ENCODE measurements around the gene APBB1. TPM values are rescaled to one million over a fixed set of nuclear protein-coding genes. Genes with fewer than 3 reads are reported as not detected.

The APBB1 gene
- polyA plus RNA-seq, 1 donor: 27.6 TPM

GRCh38 chr11:6418557-6419008 lies 311 bp downstream of the APBB1 start:
- Histone ChIP-seq H3K4me3 (ENCODE audit: low read length) (peak overlapping the region; percentile 61), H3K27me3 (ENCODE audit: control insufficient read depth, insufficient read depth, low read length) (peaks cover 3% of the 10 kb centered on the region), H3K4me1 (ENCODE audit: control insufficient read depth, insufficient read depth, low read length) (peaks cover 10% of the 10 kb centered on the region), H3K9me3 (ENCODE audit: control insufficient read depth, low read depth, low read length) (no peaks in the 10 kb centered on the region), H3K27ac (ENCODE audit: low read length) (no peak overlapping the region), H3K36me3 (ENCODE audit: control insufficient read depth, insufficient read depth, low read length) (no peaks in the 10 kb centered on the region)
- peak in 1 of 2 donors; percentile 40 for DNase-seq
- no CpG with 5 or more reads among the region's 38 CpGs for WGBS (ENCODE audit: insufficient coverage, low lambda C conversion rate)

GRCh38 chr11:6417907-6418556 lies 862 bp downstream of the APBB1 start:
- DNase-seq: no peak
- H3K36me3 ChIP-seq (ENCODE audit: control insufficient read depth, insufficient read depth, low read length): no peaks in the 10 kb centered on the region
- WGBS (ENCODE audit: insufficient coverage, low lambda C conversion rate): 60% methylated on average over 1 of the region's 7 CpGs
- peaks cover 10% of the 10 kb centered on the region for H3K4me1 ChIP-seq (ENCODE audit: control insufficient read depth, insufficient read depth, low read length)
- peaks cover 3% of the 10 kb centered on the region for H3K27me3 ChIP-seq (ENCODE audit: control insufficient read depth, insufficient read depth, low read length)
- no peak overlapping the region for H3K27ac ChIP-seq (ENCODE audit: low read length)
- no peaks in the 10 kb centered on the region for H3K9me3 ChIP-seq (ENCODE audit: control insufficient read depth, low read depth, low read length)
- peak overlapping the region; percentile 61 for H3K4me3 ChIP-seq (ENCODE audit: low read length)

GRCh38 chr11:6415797-6416196 lies 3.1 kb downstream of the APBB1 start:
- Histone ChIP-seq H3K4me3 (ENCODE audit: low read length) (no peak overlapping the region), H3K27ac (ENCODE audit: low read length) (no peak overlapping the region), H3K27me3 (ENCODE audit: control insufficient read depth, insufficient read depth, low read length) (no peaks in the 10 kb centered on the region), H3K4me1 (ENCODE audit: control insufficient read depth, insufficient read depth, low read length) (peaks cover 10% of the 10 kb centered on the region), H3K9me3 (ENCODE audit: control insufficient read depth, low read depth, low read length) (no peaks in the 10 kb centered on the region), H3K36me3 (ENCODE audit: control insufficient read depth, insufficient read depth, low read length) (peaks cover 2% of the 10 kb centered on the region)
- no peak for DNase-seq
- 86% methylated on average over 1 of the region's 6 CpGs for WGBS (ENCODE audit: insufficient coverage, low lambda C conversion rate)

DNA sequence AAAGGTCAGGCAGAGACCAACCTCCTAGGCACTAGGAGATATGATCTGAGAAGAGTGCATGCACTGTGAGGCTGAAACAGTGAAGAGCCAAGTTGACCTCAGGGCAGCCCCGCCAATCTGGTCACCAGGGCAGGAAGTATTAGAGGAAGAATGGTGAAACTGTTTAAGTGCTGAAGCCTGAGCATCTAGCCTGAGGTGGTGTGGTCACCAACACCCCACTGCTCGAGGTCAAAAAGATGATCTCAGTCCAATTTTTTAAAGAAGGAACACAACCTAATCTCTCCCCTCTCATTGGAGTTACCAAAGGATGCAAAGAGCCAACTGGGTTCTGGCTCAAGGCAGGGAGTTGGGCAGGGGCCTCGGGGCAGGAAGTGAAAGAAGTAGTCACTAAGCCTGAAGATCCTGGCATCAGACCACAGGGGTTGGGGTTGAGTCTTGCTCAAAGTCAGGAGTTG lies 4.0 kb downstream of the APBB1 start:
- DNase-seq: no peak
- peaks cover 10% of the 10 kb centered on the region for H3K36me3 ChIP-seq (ENCODE audit: control insufficient read depth, insufficient read depth, low read length)
- H3K9me3 ChIP-seq (ENCODE audit: control insufficient read depth, low read depth, low read length): no peaks in the 10 kb centered on the region
- no peak overlapping the region for H3K4me3 ChIP-seq (ENCODE audit: low read length)
- no peak overlapping the region for H3K27ac ChIP-seq (ENCODE audit: low read length)
- H3K27me3 ChIP-seq (ENCODE audit: control insufficient read depth, insufficient read depth, low read length): no peaks in the 10 kb centered on the region
- H3K4me1 ChIP-seq (ENCODE audit: control insufficient read depth, insufficient read depth, low read length): peaks cover 9% of the 10 kb centered on the region
- WGBS (ENCODE audit: insufficient coverage, low lambda C conversion rate): 80% methylated on average over 1 of the region's 3 CpGs

DNA sequence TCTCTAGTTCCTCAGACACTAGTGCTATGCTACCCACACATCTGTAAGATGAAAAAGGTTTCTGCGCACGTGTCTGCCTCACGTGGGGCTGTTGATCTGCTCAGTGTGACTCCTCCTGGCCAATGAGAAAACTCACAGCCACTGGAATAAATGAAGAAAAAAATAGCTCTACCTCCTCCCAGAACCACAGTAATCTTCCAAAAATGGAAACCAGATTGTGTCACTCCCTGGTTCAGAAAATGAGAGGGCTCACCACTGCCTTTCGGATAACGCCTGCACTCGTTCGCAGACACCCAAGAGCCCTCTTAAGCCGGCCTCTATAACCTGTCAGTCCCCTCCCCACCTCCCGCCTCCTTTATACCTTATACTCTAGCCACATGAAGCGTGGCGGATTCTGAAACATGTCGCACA lies 5.1 kb downstream of the APBB1 start:
- DNase-seq: no peak
- no peaks in the 10 kb centered on the region for H3K27me3 ChIP-seq (ENCODE audit: control insufficient read depth, insufficient read depth, low read length)
- H3K4me1 ChIP-seq (ENCODE audit: control insufficient read depth, insufficient read depth, low read length): peaks cover 4% of the 10 kb centered on the region
- no peak overlapping the region for H3K4me3 ChIP-seq (ENCODE audit: low read length)
- H3K36me3 ChIP-seq (ENCODE audit: control insufficient read depth, insufficient read depth, low read length): peaks cover 16% of the 10 kb centered on the region
- no peak overlapping the region for H3K27ac ChIP-seq (ENCODE audit: low read length)
- WGBS (ENCODE audit: insufficient coverage, low lambda C conversion rate): 93% methylated on average over 3 of the region's 12 CpGs
- no peaks in the 10 kb centered on the region for H3K9me3 ChIP-seq (ENCODE audit: control insufficient read depth, low read depth, low read length)

DNA sequence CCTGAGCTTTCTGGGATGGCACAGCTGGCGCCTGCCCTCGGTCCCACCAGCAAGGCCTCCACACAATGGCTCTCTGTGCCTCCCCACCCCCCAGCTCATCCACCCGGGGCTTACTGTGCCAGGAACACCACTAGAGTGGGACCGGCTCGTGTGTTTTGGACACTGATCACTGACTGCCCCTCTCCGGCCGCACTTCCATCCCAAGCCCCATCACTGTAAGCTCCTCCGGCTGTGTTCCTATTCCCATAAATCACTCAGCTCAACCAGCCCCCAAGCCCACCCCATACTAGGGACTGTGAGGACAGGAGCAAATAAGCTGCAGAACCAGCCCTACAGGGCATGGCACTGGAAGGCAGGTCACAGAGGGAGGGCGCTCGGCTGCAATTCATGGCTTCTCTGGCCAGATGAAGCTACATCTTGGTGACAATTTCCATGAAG lies 7.3 kb downstream of the APBB1 start:
- no peak for DNase-seq
- Histone ChIP-seq H3K9me3 (ENCODE audit: control insufficient read depth, low read depth, low read length) (no peaks in the 10 kb centered on the region), H3K4me3 (ENCODE audit: low read length) (no peak overlapping the region), H3K4me1 (ENCODE audit: control insufficient read depth, insufficient read depth, low read length) (no peaks in the 10 kb centered on the region), H3K27ac (ENCODE audit: low read length) (no peak overlapping the region), H3K27me3 (ENCODE audit: control insufficient read depth, insufficient read depth, low read length) (no peaks in the 10 kb centered on the region), H3K36me3 (ENCODE audit: control insufficient read depth, insufficient read depth, low read length) (peaks cover 18% of the 10 kb centered on the region)
- WGBS (ENCODE audit: insufficient coverage, low lambda C conversion rate): no CpG with 5 or more reads among the region's 10 CpGs

- Histone ChIP-seq H3K36me3 (ENCODE audit: control insufficient read depth, insufficient read depth, low read length) (peaks cover 18% of the 10 kb centered on the region), H3K27me3 (ENCODE audit: control insufficient read depth, insufficient read depth, low read length) (no peaks in the 10 kb centered on the region), H3K27ac (ENCODE audit: low read length) (no peak overlapping the region), H3K4me1 (ENCODE audit: control insufficient read depth, insufficient read depth, low read length) (peaks cover 3% of the 10 kb centered on the region), H3K4me3 (ENCODE audit: low read length) (no peak overlapping the region), H3K9me3 (ENCODE audit: control insufficient read depth, low read depth, low read length) (no peaks in the 10 kb centered on the region)
- WGBS (ENCODE audit: insufficient coverage, low lambda C conversion rate): no CpG with 5 or more reads among the region's 23 CpGs
- DNase-seq: no peak
Measured at GRCh38 chr11:6410695-6411430, 8.0 kb downstream of the APBB1 start.

DNA sequence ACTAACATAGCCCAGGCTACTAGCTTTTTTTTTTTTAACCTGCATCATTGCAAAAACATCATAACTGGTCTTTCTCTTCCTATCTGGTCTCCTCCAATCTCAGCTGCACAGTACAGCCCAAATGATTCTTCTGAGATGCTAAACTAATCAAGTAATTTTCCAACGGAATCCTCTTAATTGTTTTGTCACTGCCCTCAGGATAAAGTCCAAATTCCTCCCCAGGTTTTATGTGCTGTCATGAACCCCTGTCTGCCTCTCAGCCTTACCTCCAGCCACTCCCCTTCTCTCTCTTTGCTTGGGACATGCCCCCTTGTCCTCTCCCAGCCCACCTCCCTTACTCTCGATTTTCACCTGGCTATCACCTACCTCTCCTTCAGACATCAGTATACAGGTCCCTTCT lies 12.5 kb downstream of the APBB1 start:
- Histone ChIP-seq H3K36me3 (ENCODE audit: control insufficient read depth, insufficient read depth, low read length) (peaks cover 38% of the 10 kb centered on the region), H3K9me3 (ENCODE audit: control insufficient read depth, low read depth, low read length) (no peaks in the 10 kb centered on the region), H3K4me1 (ENCODE audit: control insufficient read depth, insufficient read depth, low read length) (peaks cover 12% of the 10 kb centered on the region), H3K27me3 (ENCODE audit: control insufficient read depth, insufficient read depth, low read length) (no peaks in the 10 kb centered on the region), H3K4me3 (ENCODE audit: low read length) (no peak overlapping the region), H3K27ac (ENCODE audit: low read length) (no peak overlapping the region)
- no peak for DNase-seq
- WGBS (ENCODE audit: insufficient coverage, low lambda C conversion rate): 0% methylated on average over 1 of the region's 2 CpGs

- DNase-seq: no peak
- peaks cover 42% of the 10 kb centered on the region for H3K36me3 ChIP-seq (ENCODE audit: control insufficient read depth, insufficient read depth, low read length)
- H3K9me3 ChIP-seq (ENCODE audit: control insufficient read depth, low read depth, low read length): no peaks in the 10 kb centered on the region
- no peak overlapping the region for H3K4me3 ChIP-seq (ENCODE audit: low read length)
- H3K4me1 ChIP-seq (ENCODE audit: control insufficient read depth, insufficient read depth, low read length): peaks cover 12% of the 10 kb centered on the region
- no peaks in the 10 kb centered on the region for H3K27me3 ChIP-seq (ENCODE audit: control insufficient read depth, insufficient read depth, low read length)
- 91% methylated on average over 4 of the region's 6 CpGs for WGBS (ENCODE audit: insufficient coverage, low lambda C conversion rate)
- no peak overlapping the region for H3K27ac ChIP-seq (ENCODE audit: low read length)
Measured at GRCh38 chr11:6405846-6406245, 13.0 kb downstream of the APBB1 start.

GRCh38 chr11:6405052-6405667 lies 13.7 kb downstream of the APBB1 start:
- Histone ChIP-seq H3K4me1 (ENCODE audit: control insufficient read depth, insufficient read depth, low read length) (peaks cover 12% of the 10 kb centered on the region), H3K36me3 (ENCODE audit: control insufficient read depth, insufficient read depth, low read length) (peaks cover 39% of the 10 kb centered on the region), H3K4me3 (ENCODE audit: low read length) (no peak overlapping the region), H3K27ac (ENCODE audit: low read length) (peak overlapping the region; percentile 29), H3K9me3 (ENCODE audit: control insufficient read depth, low read depth, low read length) (no peaks in the 10 kb centered on the region), H3K27me3 (ENCODE audit: control insufficient read depth, insufficient read depth, low read length) (no peaks in the 10 kb centered on the region)
- no CpG with 5 or more reads among the region's 13 CpGs for WGBS (ENCODE audit: insufficient coverage, low lambda C conversion rate)
- DNase-seq: peak; percentile 48 to 62
